GM18505 (cell line): Measurements from ENCODE around the gene POLR3K.
A peak's percentile ranks its signal among the peaks of the same experiment; 100 is the strongest.

Experiments
- ATAC-seq: cut with Tn5 transposase; IDR thresholded peaks from one replicate; pipeline ENCODE4 v1.9.1; 2021; ENCODE audit not compliant: unreplicated experiment
- POLR2A ChIP-seq: IDR thresholded peaks from 4 replicates; pipeline ENCODE4 v1.6.1; 2011; ENCODE audit warnings: borderline replicate concordance; ENCODE audit not compliant: insufficient read depth, insufficient read length; ENCODE audit errors: extremely low read depth

POLR3K gene

GRCh38 chr16:75580-76501 lies 22.4 kb upstream of the POLR3K start:
- no peak for ATAC-seq
- TF ChIP-seq POLR2A: peak; percentile 9

GRCh38 chr16:74747-75334 lies 21.4 kb upstream of the POLR3K start:
- no peak for TF ChIP-seq POLR2A
- ATAC-seq: no peak

GRCh38 chr16:74051-74746 lies 20.8 kb upstream of the POLR3K start:
- no peak for ATAC-seq
- no peak for TF ChIP-seq POLR2A

GRCh38 chr16:72561-73548 lies 19.4 kb upstream of the POLR3K start, which contains the start of gene RHBDF1:
Gene RHBDF1, minus strand, starts transcription at chr16:72631. Its CDS starts 7,616 bp downstream, at chr16:65015.
- no peak for ATAC-seq

GRCh38 chr16:71540-72401 lies 18.4 kb upstream of the POLR3K start:
- ATAC-seq: no peak
- TF ChIP-seq POLR2A: no peak

More at GRCh38 chr16:72561-73548, 19.4 kb upstream of the POLR3K start, which contains the start of gene RHBDF1:
- no peak for TF ChIP-seq POLR2A

- TF ChIP-seq POLR2A: no peak
- ATAC-seq: no peak
These were observed 17.8 kb upstream of the POLR3K start for GRCh38 chr16:71210-71539.

GRCh38 chr16:69181-69580 lies 15.8 kb upstream of the POLR3K start:
- no peak for TF ChIP-seq POLR2A
- ATAC-seq: no peak

GRCh38 chr16:67884-68789 lies 14.7 kb upstream of the POLR3K start:
- TF ChIP-seq POLR2A: no peak
- no peak for ATAC-seq

GRCh38 chr16:67183-67791 lies 13.9 kb upstream of the POLR3K start:
- no peak for TF ChIP-seq POLR2A
- ATAC-seq: no peak

- no peak for TF ChIP-seq POLR2A
- ATAC-seq: no peak
These were observed 13.1 kb upstream of the POLR3K start for GRCh38 chr16:66309-67182.
